Measurements from ENCODE around the gene SRP68. TPM values are rescaled to one million over a fixed set of nuclear protein-coding genes. Genes with fewer than 3 reads are reported as not detected.

The SRP68 gene
- 100 to 1,000 TPM in 1 of 4 donors, 10 to 100 TPM in 3; 25.1 to 117 (median 65.0) TPM for total RNA-seq

- no peaks in the 10 kb centered on the region for H3K36me3 ChIP-seq
- H3K27ac ChIP-seq = peak within 1 kb of the TSS; percentile 74 to 76
- H3K9me3 ChIP-seq = no peaks in the 10 kb centered on the region
- TF ChIP-seq CTCF (IDR thresholded peaks at IDR 0.05) = peak in 2 of 4 experiments; percentile 14 to 45
- peak; percentile 50 to 58 for TF ChIP-seq POLR2A (IDR thresholded peaks at IDR 0.05)
- peaks cover 34 to 35% of the 10 kb centered on the region in 2 donors for H3K27me3 ChIP-seq
- H3K4me3 ChIP-seq = peak within 1 kb of the TSS; percentile 67 to 90
- intact Hi-C loops (cut with DNase I; ENCODE audit: low total_unique reads) = no loop called here
- peaks cover 0 to 22% of the 10 kb centered on the region in 2 donors for H3K4me1 ChIP-seq
- peak; percentile 83 to 88 for DNase-seq
These were observed at the start of gene SRP68 for GRCh38 chr17:76072148-76072858. TSS of gene SRP68 (minus strand) at chr17:76072517. CDS start at chr17:76072491, 26 bp downstream.

- Histone ChIP-seq H3K4me3 (peak overlapping the region in 1 of 2 donors; percentile 24), H3K9me3 (no peaks in the 10 kb centered on the region), H3K36me3 (no peaks in the 10 kb centered on the region), H3K27ac (no peak overlapping the region), H3K27me3 (no peaks in the 10 kb centered on the region), H3K4me1 (no peaks in the 10 kb centered on the region)
- intact Hi-C loops (cut with DNase I; ENCODE audit: low total_unique reads) = loop anchor here (5.0 kb wide), 1 partner anchor 155 kb away; no protein-coding TSS in a partner anchor
- TF ChIP-seq CTCF (IDR thresholded peaks at IDR 0.05) = no peak
- TF ChIP-seq POLR2A (IDR thresholded peaks at IDR 0.05) = no peak
- DNase-seq = peak in 1 of 2 donors; percentile 31
These were observed 49.7 kb upstream of the SRP68 start for GRCh38 chr17:76121932-76122430.

- Histone ChIP-seq H3K9me3 (no peaks in the 10 kb centered on the region), H3K4me3 (no peak overlapping the region), H3K4me1 (no peaks in the 10 kb centered on the region), H3K36me3 (no peaks in the 10 kb centered on the region), H3K27me3 (no peaks in the 10 kb centered on the region), H3K27ac (no peak overlapping the region)
- intact Hi-C loops (cut with DNase I; ENCODE audit: low total_unique reads) = loop anchor here (5.0 kb wide), 1 partner anchor 157 kb away; no protein-coding TSS in a partner anchor
- TF ChIP-seq POLR2A (IDR thresholded peaks at IDR 0.05) = no peak
- TF ChIP-seq CTCF (IDR thresholded peaks at IDR 0.05) = no peak
- no peak for DNase-seq
These were observed 48.3 kb upstream of the SRP68 start for GRCh38 chr17:76120658-76121008.

- H3K4me3 ChIP-seq = no peak overlapping the region
- H3K27me3 ChIP-seq = no peaks in the 10 kb centered on the region
- H3K36me3 ChIP-seq = no peaks in the 10 kb centered on the region
- intact Hi-C loops (cut with DNase I; ENCODE audit: low total_unique reads) = loop anchor here (5.0 kb wide), 1 partner anchor 158 kb away; no protein-coding TSS in a partner anchor
- no peaks in the 10 kb centered on the region for H3K4me1 ChIP-seq
- H3K9me3 ChIP-seq = no peaks in the 10 kb centered on the region
- no peak overlapping the region for H3K27ac ChIP-seq
- TF ChIP-seq CTCF (IDR thresholded peaks at IDR 0.05) = no peak
- TF ChIP-seq POLR2A (IDR thresholded peaks at IDR 0.05) = no peak
- DNase-seq = no peak
These were observed 47.4 kb upstream of the SRP68 start for GRCh38 chr17:76119409-76120371.
